ENCODE measurements around the gene PSENEN. TPM values are rescaled to one million over a fixed set of nuclear protein-coding genes. Genes with fewer than 3 reads are reported as not detected.

Gene PSENEN
- total and polyA plus RNA-seq, 9 of the 15 experiments (the other 6 are each of a cell fraction or from before 2014, with no cell fraction given): 34.5 to 299 (median 61.1) TPM

DNA sequence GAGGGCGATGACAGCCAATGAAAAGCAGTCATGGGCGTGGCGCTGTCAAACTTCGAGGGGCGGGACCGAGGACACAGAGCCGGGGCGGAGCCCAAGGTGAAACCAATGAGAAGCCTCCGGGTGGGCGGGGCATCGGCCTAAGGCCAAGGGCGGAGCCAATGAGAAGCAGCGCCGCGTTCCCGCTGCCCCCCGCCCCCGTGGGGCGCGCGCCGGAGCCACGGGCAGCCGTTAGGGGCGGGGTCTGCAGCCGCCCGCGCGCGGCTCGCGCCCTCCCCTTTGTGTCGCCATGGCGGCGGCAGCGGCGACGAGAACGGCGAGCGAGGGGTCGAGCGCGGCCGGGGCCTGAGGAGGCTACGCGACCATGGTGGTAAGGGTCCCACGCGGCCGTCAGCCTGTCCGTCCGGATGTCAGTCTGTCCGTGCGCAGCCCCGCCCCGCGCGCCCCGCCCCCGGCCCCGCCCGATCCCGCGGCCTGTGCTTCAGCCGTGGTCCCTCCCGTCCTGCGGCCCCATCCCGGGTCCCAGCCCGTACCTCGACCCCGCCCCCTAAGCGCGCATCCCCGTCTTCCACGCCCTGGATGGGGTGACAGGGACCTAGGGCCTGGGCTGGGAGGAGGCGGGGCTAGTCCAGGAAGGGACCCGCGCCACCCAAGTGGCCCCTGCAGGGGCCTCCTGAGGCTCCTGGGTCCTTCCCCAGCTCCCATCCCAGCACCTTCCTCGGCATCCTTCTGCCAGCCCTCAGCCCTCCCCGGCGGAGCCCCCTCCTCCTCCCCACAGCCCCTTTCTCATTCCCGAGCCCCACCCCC, 30.0 kb downstream of the PSENEN start, which contains the start of gene ARHGAP33 (continued):
- 0 out of 2 replicates have a peak, but pooled peaks have one; percentile 26 for TF ChIP-seq ARID4B (CRISPR knock-in tag; IDR thresholded peaks at IDR 0.05)
- TF ChIP-seq, protein P1, sequence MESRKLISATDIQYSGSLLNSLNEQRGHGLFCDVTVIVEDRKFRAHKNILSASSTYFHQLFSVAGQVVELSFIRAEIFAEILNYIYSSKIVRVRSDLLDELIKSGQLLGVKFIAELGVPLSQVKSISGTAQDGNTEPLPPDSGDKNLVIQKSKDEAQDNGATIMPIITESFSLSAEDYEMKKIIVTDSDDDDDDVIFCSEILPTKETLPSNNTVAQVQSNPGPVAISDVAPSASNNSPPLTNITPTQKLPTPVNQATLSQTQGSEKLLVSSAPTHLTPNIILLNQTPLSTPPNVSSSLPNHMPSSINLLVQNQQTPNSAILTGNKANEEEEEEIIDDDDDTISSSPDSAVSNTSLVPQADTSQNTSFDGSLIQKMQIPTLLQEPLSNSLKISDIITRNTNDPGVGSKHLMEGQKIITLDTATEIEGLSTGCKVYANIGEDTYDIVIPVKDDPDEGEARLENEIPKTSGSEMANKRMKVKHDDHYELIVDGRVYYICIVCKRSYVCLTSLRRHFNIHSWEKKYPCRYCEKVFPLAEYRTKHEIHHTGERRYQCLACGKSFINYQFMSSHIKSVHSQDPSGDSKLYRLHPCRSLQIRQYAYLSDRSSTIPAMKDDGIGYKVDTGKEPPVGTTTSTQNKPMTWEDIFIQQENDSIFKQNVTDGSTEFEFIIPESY (CRISPR knock-in tag; IDR thresholded peaks at IDR 0.05): no peak
- TF ChIP-seq SAP30 (IDR thresholded peaks at IDR 0.05; ENCODE audit: borderline replicate concordance, insufficient read depth, low read depth, low read length, poor library complexity, severe bottlenecking): peak; percentile 62
- TF ChIP-seq RHOXF2B (CRISPR knock-in tag; conservative IDR thresholded peaks at IDR 0.05): no peak
- TF ChIP-seq, protein P2, sequence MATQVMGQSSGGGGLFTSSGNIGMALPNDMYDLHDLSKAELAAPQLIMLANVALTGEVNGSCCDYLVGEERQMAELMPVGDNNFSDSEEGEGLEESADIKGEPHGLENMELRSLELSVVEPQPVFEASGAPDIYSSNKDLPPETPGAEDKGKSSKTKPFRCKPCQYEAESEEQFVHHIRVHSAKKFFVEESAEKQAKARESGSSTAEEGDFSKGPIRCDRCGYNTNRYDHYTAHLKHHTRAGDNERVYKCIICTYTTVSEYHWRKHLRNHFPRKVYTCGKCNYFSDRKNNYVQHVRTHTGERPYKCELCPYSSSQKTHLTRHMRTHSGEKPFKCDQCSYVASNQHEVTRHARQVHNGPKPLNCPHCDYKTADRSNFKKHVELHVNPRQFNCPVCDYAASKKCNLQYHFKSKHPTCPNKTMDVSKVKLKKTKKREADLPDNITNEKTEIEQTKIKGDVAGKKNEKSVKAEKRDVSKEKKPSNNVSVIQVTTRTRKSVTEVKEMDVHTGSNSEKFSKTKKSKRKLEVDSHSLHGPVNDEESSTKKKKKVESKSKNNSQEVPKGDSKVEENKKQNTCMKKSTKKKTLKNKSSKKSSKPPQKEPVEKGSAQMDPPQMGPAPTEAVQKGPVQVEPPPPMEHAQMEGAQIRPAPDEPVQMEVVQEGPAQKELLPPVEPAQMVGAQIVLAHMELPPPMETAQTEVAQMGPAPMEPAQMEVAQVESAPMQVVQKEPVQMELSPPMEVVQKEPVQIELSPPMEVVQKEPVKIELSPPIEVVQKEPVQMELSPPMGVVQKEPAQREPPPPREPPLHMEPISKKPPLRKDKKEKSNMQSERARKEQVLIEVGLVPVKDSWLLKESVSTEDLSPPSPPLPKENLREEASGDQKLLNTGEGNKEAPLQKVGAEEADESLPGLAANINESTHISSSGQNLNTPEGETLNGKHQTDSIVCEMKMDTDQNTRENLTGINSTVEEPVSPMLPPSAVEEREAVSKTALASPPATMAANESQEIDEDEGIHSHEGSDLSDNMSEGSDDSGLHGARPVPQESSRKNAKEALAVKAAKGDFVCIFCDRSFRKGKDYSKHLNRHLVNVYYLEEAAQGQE (IDR thresholded peaks at IDR 0.05; ENCODE audit: borderline replicate concordance): no peak
- TF ChIP-seq, protein P2 (CRISPR knock-in tag; IDR thresholded peaks at IDR 0.05; ENCODE audit: low read depth): peak; percentile 42; the same call in 1 of the 2 replicates
- peak; percentile 64 for TF ChIP-seq FOS (IDR thresholded peaks at IDR 0.05; ENCODE audit: extremely low read depth, insufficient read length)
- TF ChIP-seq, protein P3, sequence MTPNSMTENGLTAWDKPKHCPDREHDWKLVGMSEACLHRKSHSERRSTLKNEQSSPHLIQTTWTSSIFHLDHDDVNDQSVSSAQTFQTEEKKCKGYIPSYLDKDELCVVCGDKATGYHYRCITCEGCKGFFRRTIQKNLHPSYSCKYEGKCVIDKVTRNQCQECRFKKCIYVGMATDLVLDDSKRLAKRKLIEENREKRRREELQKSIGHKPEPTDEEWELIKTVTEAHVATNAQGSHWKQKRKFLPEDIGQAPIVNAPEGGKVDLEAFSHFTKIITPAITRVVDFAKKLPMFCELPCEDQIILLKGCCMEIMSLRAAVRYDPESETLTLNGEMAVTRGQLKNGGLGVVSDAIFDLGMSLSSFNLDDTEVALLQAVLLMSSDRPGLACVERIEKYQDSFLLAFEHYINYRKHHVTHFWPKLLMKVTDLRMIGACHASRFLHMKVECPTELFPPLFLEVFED (CRISPR knock-in tag; conservative IDR thresholded peaks at IDR 0.05): no peak
- no peak for TF ChIP-seq HEY1 (CRISPR knock-in tag; IDR thresholded peaks at IDR 0.05; ENCODE audit: borderline replicate concordance)
